Endothelial cell of umbilical vein (primary cell): ENCODE data around the gene EPC2.

Experiments
- CTCF ChIP-seq, 2 donors: IDR thresholded peaks; 1 replicate in 1 of 2; 2 replicates in 1 of 2; pipeline ENCODE4 v1.5.1; 2011; ENCODE audit warnings: low read length in 2 of 2, mild to moderate bottlenecking in 2 of 2, moderate library complexity in 2 of 2, control low read depth in 1 of 2, inconsistent platforms in 1 of 2, low read depth in 1 of 2; ENCODE audit not compliant: insufficient read depth in 1 of 2; ENCODE audit errors: extremely low read depth in 1 of 2
- EZH2 ChIP-seq: IDR thresholded peaks from 2 replicates; pipeline ENCODE4 v1.6.1; 2012; ENCODE audit warnings: borderline replicate concordance, low read depth, mild to moderate bottlenecking, moderate library complexity, low read length, inconsistent platforms; ENCODE audit not compliant: severe bottlenecking
- MAX ChIP-seq: IDR thresholded peaks from 2 replicates; pipeline ENCODE4 v1.6.1; 2011; ENCODE audit not compliant: insufficient read depth, insufficient read length
- POLR2A ChIP-seq: IDR thresholded peaks from 2 replicates; pipeline ENCODE4 v1.6.1; 2012; ENCODE audit warnings: low read depth, mild to moderate bottlenecking, control low read depth, low read length

GRCh38 chr2:148802448-148803220 is 158.1 kb downstream of the EPC2 start:
- no peak for TF ChIP-seq CTCF (IDR thresholded peaks at IDR 0.05; ENCODE audit: extremely low read depth in 1 of 2, insufficient read depth in 1 of 2, low read depth in 1 of 2, low read length in 2 of 2)
- TF ChIP-seq POLR2A, result no peak
- no peak for TF ChIP-seq MAX
- TF ChIP-seq EZH2, result no peak
